Adipocyte (in vitro differentiated cells): ENCODE measurements around the gene CNOT4.
"Not testable (repeated sequence)": the region's sequence is repeated elsewhere in the genome, so short reads cannot be mapped to it uniquely, and the experiment has no call there.

Experiments used
- DNase-seq: peaks from one replicate; pipeline ENCODE4 v3.0.0-alpha.2; 2015; ENCODE audit warnings: low read depth
- H3K27me3 ChIP-seq: replicated peaks from 2 replicates; pipeline ENCODE4 v1.7.0; 2013; ENCODE audit warnings: mild to moderate bottlenecking, low read length, moderate library complexity; ENCODE audit not compliant: control insufficient read depth, insufficient read depth
- H3K36me3 ChIP-seq: 2 replicates; pipeline ENCODE4 v1.7.0; 2013; ENCODE audit warnings: low read length, mild to moderate bottlenecking, moderate library complexity; ENCODE audit not compliant: control insufficient read depth, insufficient read depth, severe bottlenecking
- H3K4me1 ChIP-seq: 2 replicates; pipeline ENCODE4 v1.7.0; 2013; ENCODE audit warnings: mild to moderate bottlenecking, low read length, moderate library complexity; ENCODE audit not compliant: control insufficient read depth, insufficient read depth
- H3K4me3 ChIP-seq: 2 replicates; pipeline ENCODE4 v1.7.0; 2013; ENCODE audit warnings: mild to moderate bottlenecking, low read length, moderate library complexity
- H3K9ac ChIP-seq: 2 replicates; pipeline ENCODE4 v1.7.0; 2013; ENCODE audit warnings: mild to moderate bottlenecking, low read length, moderate library complexity
- H3K9me3 ChIP-seq: 2 replicates; pipeline ENCODE4 v1.7.0; 2013; ENCODE audit warnings: mild to moderate bottlenecking, low read length, moderate library complexity; ENCODE audit not compliant: control insufficient read depth

The CNOT4 gene

GRCh38 chr7:135361788-135362187, 148.1 kb downstream of the CNOT4 start:
- DNase-seq, result no peak
- no peak overlapping the region for H3K4me3 ChIP-seq
- peaks cover 30% of the 10 kb centered on the region for H3K36me3 ChIP-seq
- no peak overlapping the region for H3K9ac ChIP-seq
- H3K9me3 ChIP-seq, result no peaks in the 10 kb centered on the region
- H3K27me3 ChIP-seq, result no peaks in the 10 kb centered on the region
- peaks cover 10% of the 10 kb centered on the region for H3K4me1 ChIP-seq

- peaks cover 30% of the 10 kb centered on the region for H3K36me3 ChIP-seq
- no peak overlapping the region for H3K4me3 ChIP-seq
- H3K27me3 ChIP-seq, result no peaks in the 10 kb centered on the region
- peaks cover 22% of the 10 kb centered on the region for H3K4me1 ChIP-seq
- no peaks in the 10 kb centered on the region for H3K9me3 ChIP-seq
- DNase-seq, result no peak
- H3K9ac ChIP-seq, result no peak overlapping the region
Observed at GRCh38 chr7:135359615-135360014, 150.3 kb downstream of the CNOT4 start.

GRCh38 chr7:135355377-135356048, 154.4 kb downstream of the CNOT4 start:
- no peaks in the 10 kb centered on the region for H3K27me3 ChIP-seq
- H3K4me1 ChIP-seq, result peaks cover 39% of the 10 kb centered on the region
- H3K9ac ChIP-seq, result no peak overlapping the region
- DNase-seq, result no peak
- no peaks in the 10 kb centered on the region for H3K9me3 ChIP-seq
- H3K4me3 ChIP-seq, result no peak overlapping the region
- peaks cover under 1% of the 10 kb centered on the region for H3K36me3 ChIP-seq

GRCh38 chr7:135353832-135354231, 156.1 kb downstream of the CNOT4 start:
- peak; percentile 28 for DNase-seq
- H3K9me3 ChIP-seq, result no peaks in the 10 kb centered on the region

GRCh38 chr7:135352285-135352684, 157.6 kb downstream of the CNOT4 start:
- Histone ChIP-seq H3K27me3 (peaks cover 7% of the 10 kb centered on the region), H3K9ac (no peak overlapping the region), H3K4me1 (peaks cover 34% of the 10 kb centered on the region), H3K9me3 (no peaks in the 10 kb centered on the region), H3K36me3 (no peaks in the 10 kb centered on the region), H3K4me3 (no peak overlapping the region)
- DNase-seq, result no peak

More at GRCh38 chr7:135353832-135354231, 156.1 kb downstream of the CNOT4 start:
- Histone ChIP-seq H3K9ac (no peak overlapping the region), H3K4me1 (peaks cover 34% of the 10 kb centered on the region), H3K27me3 (no peaks in the 10 kb centered on the region), H3K36me3 (no peaks in the 10 kb centered on the region), H3K4me3 (no peak overlapping the region)

GRCh38 chr7:135351070-135351469, 158.8 kb downstream of the CNOT4 start:
- H3K27me3 ChIP-seq, H3K9me3 ChIP-seq, DNase-seq, H3K4me3 ChIP-seq, H3K9ac ChIP-seq, H3K36me3 ChIP-seq: not testable (repeated sequence)
- peaks cover 31% of the 10 kb centered on the region for H3K4me1 ChIP-seq

GRCh38 chr7:135349746-135350145, 160.2 kb downstream of the CNOT4 start:
- Histone ChIP-seq H3K27me3 (peaks cover 7% of the 10 kb centered on the region), H3K9ac (no peak overlapping the region), H3K9me3 (no peaks in the 10 kb centered on the region), H3K36me3 (no peaks in the 10 kb centered on the region), H3K4me3 (no peak overlapping the region), H3K4me1 (peaks cover 18% of the 10 kb centered on the region)
- peak; percentile 2 for DNase-seq

GRCh38 chr7:135348493-135348892, 161.4 kb downstream of the CNOT4 start:
- Histone ChIP-seq H3K36me3 (no peaks in the 10 kb centered on the region), H3K9ac (no peak overlapping the region), H3K4me1 (peaks cover 6% of the 10 kb centered on the region), H3K9me3 (no peaks in the 10 kb centered on the region), H3K27me3 (peaks cover 7% of the 10 kb centered on the region), H3K4me3 (no peak overlapping the region)
- DNase-seq, result no peak

GRCh38 chr7:135343361-135343760, 166.5 kb downstream of the CNOT4 start:
- Histone ChIP-seq H3K4me3 (no peak overlapping the region), H3K9ac (no peak overlapping the region), H3K9me3 (no peaks in the 10 kb centered on the region), H3K27me3 (peaks cover 26% of the 10 kb centered on the region), H3K4me1 (no peaks in the 10 kb centered on the region), H3K36me3 (no peaks in the 10 kb centered on the region)
- DNase-seq, result no peak

- no peak for DNase-seq
- Histone ChIP-seq H3K27me3 (peaks cover 23% of the 10 kb centered on the region), H3K4me1 (no peaks in the 10 kb centered on the region), H3K9ac (no peak overlapping the region), H3K9me3 (no peaks in the 10 kb centered on the region), H3K36me3 (no peaks in the 10 kb centered on the region), H3K4me3 (no peak overlapping the region)
Observed at GRCh38 chr7:135342887-135343286, 167.0 kb downstream of the CNOT4 start.

GRCh38 chr7:135341049-135341448, 168.9 kb downstream of the CNOT4 start:
- DNase-seq, result no peak
- no peaks in the 10 kb centered on the region for H3K9me3 ChIP-seq
- H3K4me3 ChIP-seq, result no peak overlapping the region
- no peak overlapping the region for H3K9ac ChIP-seq
- H3K4me1 ChIP-seq, result no peaks in the 10 kb centered on the region
- H3K27me3 ChIP-seq, result peaks cover 19% of the 10 kb centered on the region
- H3K36me3 ChIP-seq, result no peaks in the 10 kb centered on the region

- no peak for DNase-seq
- no peak overlapping the region for H3K4me3 ChIP-seq
- no peaks in the 10 kb centered on the region for H3K36me3 ChIP-seq
Observed at GRCh38 chr7:135337977-135338550, 171.8 kb downstream of the CNOT4 start.

More at GRCh38 chr7:135337977-135338550, 171.8 kb downstream of the CNOT4 start:
- Histone ChIP-seq H3K9me3 (no peaks in the 10 kb centered on the region), H3K4me1 (no peaks in the 10 kb centered on the region), H3K9ac (no peak overlapping the region), H3K27me3 (peaks cover 16% of the 10 kb centered on the region)
